ENCODE data around the gene PBX4.
A peak's percentile ranks its signal among the peaks of the same experiment; 100 is the strongest.

The PBX4 gene

GRCh38 chr19:19552798-19553197, 65.7 kb downstream of the PBX4 start:
- DNase-seq = peak in 1 of 2 experiments; percentile 20

GRCh38 chr19:19551853-19552192, 66.7 kb downstream of the PBX4 start:
- DNase-seq = no peak

- no peak for DNase-seq
Measured at GRCh38 chr19:19550972-19551852, 67.3 kb downstream of the PBX4 start.

- no peak for DNase-seq
Measured at GRCh38 chr19:19550485-19550929, 68.0 kb downstream of the PBX4 start.

- DNase-seq = no peak
Measured at GRCh38 chr19:19549804-19550464, 68.6 kb downstream of the PBX4 start.

GRCh38 chr19:19548915-19549759, 69.3 kb downstream of the PBX4 start:
- DNase-seq = no peak

GRCh38 chr19:19547674-19548336, 70.7 kb downstream of the PBX4 start:
- DNase-seq = no peak

- no peak for DNase-seq
Measured at GRCh38 chr19:19546751-19547162, 71.7 kb downstream of the PBX4 start.

GRCh38 chr19:19545707-19546106, 72.8 kb downstream of the PBX4 start:
- no peak for DNase-seq

GRCh38 chr19:19544954-19545591, 73.4 kb downstream of the PBX4 start:
- no peak for DNase-seq

GRCh38 chr19:19544257-19544953, 74.1 kb downstream of the PBX4 start:
- DNase-seq = no peak

GRCh38 chr19:19543640-19544039, 74.8 kb downstream of the PBX4 start:
- DNase-seq = no peak

GRCh38 chr19:19543101-19543500, 75.4 kb downstream of the PBX4 start:
- DNase-seq = no peak

GRCh38 chr19:19542507-19542906, 76.0 kb downstream of the PBX4 start:
- no peak for DNase-seq

- no peak for DNase-seq
Measured at GRCh38 chr19:19541616-19542015, 76.9 kb downstream of the PBX4 start.

- no peak for DNase-seq
Measured at GRCh38 chr19:19540715-19541515, 77.6 kb downstream of the PBX4 start.

GRCh38 chr19:19540064-19540714, 78.3 kb downstream of the PBX4 start:
- DNase-seq = no peak

- DNase-seq = no peak
Measured at GRCh38 chr19:19539698-19540063, 78.8 kb downstream of the PBX4 start.

- DNase-seq = no peak
Measured at GRCh38 chr19:19538785-19539166, 79.7 kb downstream of the PBX4 start.

- DNase-seq = no peak
Measured at GRCh38 chr19:19538061-19538784, 80.3 kb downstream of the PBX4 start, which contains the start of gene CILP2. Gene CILP2 (plus strand): TSS chr19:19538265. CDS start chr19:19538350, 85 bp downstream.

Measured in Kasumi-1 (cell line).